NCI-H1436 treated with DMSO at 0.1 percent for 48 hours (cell line): ENCODE data around the gene PDE4D.
"Not testable (repeated sequence)": the region's sequence is repeated elsewhere in the genome, so short reads cannot be mapped to it uniquely, and the experiment has no call there.

Experiments used
- DNase-seq: peaks from one replicate; lab custom pipeline; 2025; lab: John Stamatoyannopoulos, UW

The PDE4D gene

DNA sequence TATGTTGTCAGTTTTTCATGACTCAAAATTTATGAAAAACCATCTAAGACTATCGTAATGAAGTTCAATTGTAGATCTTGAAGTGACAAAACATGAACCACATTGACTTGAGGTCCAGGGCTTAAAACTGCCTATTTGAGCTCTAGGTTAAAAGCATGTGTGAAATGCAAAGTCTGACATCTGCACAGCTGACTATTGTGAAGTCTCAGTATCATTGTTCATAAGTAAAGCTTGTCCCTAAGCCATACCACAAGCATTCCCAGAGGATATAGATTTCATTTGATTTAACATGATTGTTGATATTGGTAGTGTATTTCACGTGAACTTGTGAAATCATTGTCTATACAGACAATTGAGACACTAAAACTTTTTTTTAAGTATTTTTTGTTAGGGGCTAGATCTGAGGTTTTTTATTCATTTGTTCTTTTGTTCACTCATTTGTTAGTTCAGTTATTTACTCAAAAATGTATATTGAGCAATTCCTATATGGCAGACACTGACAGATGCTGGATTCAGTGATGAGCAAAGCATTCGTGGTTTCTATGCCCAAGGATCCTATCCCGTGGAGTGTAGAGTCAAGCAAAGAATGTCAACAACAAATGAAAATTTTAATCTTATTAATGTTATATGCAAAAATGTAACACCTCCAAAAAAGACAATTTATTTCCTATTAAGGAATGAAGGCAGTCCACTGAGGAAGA, 825.4 kb downstream of the PDE4D start:
- DNase-seq, result no peak

DNA sequence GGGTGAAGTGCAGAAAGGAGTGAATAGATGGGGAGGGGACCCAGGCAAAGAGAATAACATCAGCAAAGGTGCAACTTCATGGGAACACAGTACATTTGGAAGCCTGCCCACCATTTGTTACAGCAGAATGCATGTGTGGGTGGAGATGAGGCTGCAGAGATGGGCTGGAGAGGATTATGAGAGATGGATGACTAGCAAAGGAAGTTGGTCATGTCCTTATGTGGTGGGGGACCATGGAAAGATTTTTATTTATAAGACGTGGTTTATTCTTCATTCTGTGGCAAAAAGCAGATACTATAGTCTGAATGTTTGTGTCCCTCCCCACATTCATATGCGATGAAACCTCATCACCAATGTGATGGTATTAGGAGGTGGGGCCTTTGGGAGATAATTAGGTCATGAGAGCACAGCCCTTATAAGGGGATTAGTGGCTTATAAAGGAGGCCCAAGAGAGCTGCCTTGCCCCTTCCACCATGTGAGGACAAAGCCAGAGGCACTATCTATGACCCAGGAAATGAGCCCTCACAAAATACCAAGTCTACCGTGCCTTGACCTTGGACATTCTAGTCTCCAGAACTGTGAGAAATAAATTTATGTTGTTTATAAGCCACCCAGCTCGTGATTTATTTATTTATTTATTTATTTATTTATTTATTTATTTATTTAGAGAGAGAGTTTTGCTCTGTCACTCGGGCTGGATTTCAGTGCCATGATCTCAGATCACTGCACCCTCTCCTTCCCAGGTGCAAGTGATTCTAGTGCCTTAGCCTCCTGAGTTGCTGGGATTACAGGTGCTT, 827.0 kb downstream of the PDE4D start:
- DNase-seq, result no peak

DNA sequence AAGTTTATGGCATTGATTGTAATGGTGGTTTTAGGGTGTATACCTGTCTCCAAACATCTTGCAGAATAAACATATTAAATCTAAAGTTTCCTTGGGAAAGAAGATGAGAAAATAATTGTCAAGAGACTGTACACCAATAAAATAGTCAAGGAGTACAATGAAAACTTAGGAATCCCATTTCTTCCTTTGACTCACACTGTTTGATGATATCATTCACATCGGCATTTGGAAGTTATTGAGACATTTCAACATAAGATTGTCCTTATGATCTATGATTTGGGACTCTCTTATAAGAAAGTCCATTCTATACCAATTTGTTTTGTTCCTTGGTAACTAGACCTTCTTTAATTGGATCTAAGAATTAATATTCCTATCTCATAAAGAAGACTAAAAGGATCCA, 828.0 kb downstream of the PDE4D start:
- no peak for DNase-seq

DNA sequence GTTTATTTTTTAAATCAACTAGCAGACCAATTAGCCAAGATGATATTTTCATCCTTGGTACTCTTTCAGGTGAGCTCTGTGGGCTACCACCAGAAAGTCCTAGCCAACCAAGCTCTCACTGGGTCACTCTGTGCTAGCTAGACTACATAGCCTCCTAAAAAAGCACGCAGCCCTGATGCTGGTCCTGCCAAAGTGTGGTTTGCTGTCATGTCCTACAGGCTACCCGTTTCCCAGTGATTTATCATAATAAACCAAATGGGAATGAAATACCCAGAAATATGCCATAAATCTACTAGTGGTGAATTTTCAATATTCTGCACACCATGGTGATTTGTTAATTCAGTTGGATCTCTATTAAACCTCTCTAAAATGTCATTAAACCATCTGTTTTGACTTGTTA, 829.2 kb downstream of the PDE4D start:
- DNase-seq, result no peak

DNA sequence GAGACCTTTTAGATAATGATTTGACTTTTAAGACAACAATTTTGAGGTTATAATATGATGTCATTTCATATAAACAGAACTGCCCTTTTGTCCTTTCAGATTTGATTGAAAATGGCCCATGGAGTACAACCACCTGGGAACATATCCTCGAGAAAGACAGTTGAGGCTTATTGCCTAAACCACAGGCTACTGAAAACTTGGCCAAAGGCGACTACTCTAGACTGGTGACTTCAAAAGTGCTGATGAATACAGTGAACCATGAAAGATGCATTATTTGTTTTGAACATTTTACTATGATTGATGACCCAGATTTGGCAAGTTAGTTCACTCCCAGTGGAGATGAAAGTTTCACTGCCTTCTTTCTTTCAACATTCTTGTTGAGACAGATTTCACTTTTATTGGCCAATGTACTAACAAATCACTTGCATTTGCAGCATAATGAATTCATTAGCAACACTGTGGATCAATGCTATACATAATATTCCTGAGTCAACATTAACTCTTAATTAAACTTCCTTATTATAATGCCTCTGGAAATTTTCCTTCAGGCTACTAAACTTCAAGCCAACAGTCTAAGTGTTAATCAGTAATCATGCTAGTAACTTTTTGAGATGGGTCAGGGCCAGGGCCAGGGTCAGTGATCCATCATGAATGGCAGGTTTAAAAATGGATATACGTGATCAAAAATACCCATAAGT, 830.4 kb downstream of the PDE4D start:
- DNase-seq, result no peak

DNA sequence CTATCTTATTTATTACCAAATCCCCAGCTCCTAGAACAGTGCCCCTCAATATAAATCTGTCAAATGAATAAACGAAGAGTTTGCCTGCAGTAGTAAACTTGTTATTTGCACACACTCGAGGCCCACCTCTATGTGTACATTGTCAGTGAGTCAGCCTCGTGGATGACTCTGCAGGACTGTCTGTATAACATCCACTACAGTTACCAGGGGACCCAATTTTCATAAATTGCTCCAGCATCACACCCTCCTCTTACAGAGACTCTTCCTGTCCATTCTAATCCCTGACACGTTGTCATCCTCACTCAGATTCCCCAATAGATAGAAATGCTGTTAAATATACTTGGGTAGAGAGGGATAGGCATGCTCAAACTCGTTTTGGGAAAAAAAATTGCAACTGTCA, 832.1 kb downstream of the PDE4D start:
- DNase-seq, result no peak

DNA sequence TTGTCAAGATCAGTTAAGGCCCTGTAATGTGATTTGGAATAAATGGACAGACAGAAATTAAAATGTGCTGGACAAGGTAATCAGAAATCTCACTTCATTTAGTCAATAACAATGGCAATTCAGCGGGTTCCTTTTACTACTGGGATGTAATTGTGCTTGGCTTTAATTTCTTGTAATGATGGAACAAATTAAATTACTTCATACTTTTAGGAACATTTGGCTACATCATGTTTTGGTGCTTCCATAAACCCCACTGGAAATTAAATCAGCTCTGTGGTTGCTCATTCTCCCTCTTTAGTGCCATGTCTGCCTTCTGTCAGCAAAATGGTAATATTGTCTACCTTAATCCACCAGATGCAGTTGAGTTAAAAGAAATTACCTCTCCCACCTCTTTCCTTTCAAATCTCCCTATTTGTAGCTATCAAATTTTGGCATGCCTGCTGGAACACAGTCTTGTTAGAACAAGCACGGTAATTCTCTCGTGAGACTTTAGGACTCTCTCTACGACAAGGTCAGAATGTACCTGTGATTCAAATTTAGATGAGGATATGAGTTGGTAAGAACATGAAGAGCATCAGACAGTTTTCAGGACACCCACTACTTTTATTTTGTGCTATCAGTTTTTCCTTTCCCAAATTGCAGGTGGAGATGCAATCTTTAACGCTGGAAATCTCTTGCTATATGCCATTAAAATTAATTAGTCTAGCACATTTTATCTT, 834.4 kb downstream of the PDE4D start:
- no peak for DNase-seq

DNA sequence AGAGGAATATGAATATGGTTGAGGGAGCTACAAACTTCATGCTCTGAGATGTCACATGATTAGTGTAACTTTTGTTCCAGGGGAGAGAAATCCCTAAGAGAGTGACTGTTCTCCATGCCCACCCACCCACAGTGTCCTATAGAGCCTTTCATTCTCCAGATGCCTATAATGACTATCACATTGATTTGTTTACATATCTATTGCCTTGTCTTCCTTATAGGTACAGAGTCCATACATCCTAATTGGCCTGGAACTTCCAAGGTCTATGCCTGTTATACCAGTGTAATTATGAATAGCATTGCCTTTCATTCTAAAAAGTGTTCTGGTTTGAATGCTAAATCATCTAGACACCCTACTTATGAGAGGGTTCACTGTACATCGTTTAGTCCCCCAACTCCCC, 835.3 kb downstream of the PDE4D start:
- no peak for DNase-seq

DNA sequence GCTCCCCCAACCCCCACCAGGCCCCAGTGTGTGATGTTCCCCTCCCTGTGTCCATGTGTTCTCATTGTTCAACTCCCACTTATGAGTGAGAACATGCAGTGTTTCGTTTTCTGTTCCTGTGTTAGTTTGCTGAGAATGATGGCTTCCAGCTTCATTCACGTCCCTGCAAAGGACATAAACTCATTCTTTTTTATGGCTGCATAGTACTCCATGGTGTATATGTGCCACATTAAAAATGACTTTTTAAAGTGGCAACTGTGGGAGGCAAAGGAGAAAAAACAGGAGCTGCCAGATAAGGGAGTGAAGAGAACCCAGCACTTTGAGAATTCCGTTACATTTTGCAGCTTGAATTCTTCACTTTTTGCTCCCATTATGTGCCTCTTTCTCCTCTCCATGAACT, 836.9 kb downstream of the PDE4D start:
- not testable (repeated sequence) for DNase-seq

DNA sequence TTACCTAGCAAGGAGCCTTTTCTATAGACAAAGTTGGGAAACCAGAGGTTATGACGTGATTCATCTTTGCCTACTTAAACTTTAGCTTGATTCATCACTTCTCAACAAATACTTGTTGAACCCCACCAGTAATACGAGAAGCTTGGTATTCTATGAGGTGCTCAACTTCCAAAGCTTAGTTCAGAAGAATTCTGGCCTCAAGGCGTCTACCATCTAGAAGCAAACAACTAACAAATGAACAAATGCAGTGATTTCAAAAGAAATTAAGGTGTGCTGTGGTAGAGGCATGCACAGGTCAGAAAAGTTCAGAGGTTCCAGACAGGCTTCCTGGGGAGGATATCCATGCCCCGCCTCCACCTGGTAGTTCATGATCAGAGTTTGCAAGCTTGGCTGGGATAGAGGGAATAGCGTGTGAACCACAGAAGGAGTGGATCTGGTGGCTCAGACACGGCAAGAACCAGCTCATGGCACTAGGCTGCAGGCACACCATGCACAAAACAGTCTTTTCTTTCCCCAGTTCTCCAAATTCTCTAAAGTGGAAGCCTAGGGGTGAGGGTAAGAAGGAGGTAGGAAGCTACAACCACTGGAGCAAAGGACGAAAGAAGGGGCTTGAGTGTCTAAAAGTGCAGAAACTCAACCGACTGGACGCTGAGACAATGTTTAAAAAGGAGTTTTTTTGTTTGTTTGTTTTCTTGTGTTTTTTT, 837.6 kb downstream of the PDE4D start:
- no peak for DNase-seq

DNA sequence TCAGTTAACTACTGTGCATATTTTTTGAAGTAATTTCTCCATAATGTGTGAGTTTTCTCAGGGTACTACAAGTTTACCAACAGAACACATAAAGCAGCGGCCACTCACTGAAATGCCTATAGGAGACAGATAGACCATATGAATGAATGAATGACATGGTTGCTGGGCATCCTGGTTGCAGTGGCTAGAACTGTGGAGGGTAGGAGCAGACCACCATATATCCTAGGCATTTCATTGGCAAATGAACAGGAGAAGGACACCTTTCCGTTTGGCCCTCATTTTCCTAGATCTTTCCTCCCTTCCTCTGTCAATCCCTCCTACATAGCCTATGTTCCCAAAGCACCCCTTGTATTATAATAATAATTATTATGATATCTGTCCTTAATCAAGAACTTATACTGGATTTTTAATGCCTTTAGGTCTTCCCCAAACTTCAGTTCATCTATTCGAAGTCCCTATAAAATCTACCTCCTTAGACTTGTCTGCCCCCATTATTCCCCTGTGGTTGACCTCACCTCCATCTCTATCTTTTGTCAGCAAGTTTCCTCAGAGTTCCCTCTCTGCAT, 838.5 kb downstream of the PDE4D start:
- no peak for DNase-seq

DNA sequence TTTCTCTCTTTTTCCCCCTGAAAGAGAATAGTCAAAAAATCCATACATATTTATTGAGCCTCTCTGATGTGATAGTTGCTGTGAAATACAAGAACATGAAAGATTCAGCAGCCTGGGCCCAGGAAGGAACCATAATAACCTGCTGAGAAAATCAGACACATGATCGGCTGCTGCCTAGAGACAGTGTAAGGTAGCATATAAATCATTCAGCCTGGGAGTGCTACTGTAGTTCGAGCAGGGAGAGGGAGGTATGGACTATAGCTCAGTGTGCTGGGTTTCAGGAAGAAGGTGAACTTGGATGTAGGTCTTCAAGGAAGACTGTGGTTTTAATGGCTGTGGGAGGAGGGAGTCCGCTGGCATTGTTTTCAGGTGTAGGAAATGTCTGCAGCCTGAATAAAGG, 841.6 kb downstream of the PDE4D start:
- no peak for DNase-seq

DNA sequence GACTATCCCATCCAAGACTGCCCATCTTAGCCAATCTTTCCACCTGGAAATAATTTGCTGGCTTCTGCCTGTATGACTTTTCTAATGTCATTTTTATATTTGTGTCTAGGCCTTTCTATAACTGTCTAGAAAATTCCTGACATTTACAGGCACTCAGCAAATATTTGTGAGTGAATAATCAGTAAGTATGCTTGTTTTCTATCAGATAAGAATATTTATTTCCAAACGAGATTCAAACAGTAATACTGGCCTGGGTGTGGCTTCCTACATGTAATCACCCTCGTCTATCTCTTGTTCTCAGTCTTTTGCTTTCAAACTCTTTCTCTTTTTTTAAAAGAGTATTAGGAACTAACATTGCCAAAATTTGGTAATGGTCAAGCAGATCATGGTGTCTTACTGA, 844.4 kb downstream of the PDE4D start:
- no peak for DNase-seq

DNA sequence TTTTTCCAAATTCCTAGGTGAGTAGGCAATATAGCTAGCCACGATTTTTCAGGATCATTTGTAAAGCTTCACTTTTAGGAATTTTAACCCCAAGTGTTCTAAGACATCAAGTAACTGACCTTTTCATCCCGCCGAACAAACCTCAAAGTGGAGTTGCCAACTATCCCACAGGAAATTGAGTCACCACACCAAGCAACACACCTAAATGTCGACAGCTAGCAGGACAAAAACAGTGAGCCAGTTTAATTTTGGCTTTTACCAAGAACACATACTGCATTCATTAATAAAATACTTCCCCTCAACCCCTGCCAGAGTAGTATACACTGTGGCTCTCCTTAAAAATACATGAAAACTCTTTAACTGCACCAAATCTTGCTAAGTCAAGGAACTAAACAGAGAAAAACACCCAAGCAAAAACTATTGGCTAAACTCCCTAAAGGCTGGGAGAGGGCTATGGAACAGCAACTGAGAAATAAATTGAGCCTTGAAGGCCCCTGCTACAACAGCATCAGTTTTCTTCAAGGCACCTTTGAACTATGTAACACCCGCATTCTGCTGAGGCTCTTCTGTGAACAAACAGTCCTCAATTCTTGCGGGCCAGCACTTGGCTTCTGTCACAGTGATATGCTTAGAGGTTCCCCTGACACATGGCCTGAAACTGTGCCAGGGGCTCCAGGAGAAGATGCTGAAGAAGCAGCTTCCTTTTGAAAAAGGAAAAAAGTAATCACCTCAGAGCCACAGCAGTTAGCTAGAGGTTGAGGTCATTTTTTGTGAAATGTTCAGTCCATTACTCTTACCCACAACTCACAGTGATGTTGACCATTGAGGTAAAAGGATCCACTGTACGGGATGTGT, 851.1 kb downstream of the PDE4D start:
- no peak for DNase-seq

DNA sequence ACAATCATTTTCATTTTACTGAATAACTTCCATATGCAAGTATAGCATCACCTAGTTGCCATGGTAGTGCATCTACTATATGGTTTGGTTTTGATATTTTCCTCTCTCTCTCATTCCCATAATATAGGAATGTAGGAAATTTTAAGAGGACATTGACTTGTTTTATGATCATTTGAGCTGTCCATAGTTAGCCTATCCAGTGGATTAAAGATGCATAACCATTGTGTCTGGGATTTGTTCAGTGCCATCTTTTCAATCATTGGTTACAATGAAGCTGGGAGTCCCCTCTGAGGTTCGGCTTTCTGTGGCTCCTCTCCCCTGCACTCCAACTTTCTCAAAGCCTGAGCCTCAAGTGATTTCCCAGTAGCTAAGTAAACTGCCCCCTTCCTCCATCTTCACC, 852.2 kb downstream of the PDE4D start:
- DNase-seq, result no peak

DNA sequence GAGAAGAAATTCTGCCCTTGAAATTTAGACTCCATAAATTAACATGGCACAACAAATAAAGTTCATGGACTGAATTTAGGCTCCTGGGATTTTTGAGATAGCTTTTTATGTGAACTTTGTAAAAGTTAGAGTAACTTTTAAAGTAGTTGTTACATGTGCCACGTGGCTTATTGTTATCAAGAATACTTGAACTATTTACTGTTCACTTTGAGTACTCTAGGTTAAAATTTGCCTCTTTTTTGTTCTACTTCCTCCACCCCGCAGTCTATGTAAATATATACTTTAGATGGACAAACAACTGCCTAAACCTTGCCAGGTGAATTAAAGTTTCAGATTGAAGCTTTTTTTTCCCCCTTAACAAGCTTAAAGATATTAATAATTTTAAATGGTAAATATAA, 852.7 kb downstream of the PDE4D start:
- no peak for DNase-seq

DNA sequence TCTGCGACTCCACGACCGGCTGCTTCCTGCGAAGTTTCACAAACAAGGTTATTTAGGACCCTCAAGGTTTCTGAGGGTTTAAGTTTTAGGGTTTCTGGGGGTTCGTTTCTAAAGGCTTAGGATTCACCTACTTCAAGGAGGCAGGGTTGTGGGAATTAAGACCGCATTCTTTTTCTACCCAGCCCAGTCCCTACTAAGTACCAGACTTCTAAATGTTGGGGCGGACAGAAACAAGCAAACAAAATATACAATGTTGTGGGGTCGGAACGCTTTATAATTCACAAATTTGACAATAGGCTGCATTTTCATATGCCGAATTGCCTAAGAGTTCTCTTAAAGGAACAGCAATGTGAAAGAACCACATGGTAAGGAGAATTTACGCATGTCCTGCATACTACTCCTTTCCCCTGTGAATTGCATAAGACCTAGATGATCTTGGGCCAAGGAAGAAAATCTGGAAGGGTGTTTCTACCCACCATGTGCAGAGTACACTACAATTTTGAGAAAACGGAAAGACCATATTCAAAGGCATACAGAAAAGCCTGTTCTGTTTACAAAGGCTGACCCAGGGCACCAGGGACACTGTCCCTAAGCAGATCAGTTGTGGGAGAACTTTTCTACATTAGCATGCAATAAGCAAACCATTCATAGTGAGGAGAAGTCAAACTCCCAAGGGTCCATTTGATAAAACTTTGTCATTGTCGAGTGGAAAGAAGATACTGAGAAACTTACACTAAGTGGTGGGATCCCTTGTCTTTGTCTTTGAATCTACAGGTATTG, 853.3 kb downstream of the PDE4D start:
- no peak for DNase-seq

DNA sequence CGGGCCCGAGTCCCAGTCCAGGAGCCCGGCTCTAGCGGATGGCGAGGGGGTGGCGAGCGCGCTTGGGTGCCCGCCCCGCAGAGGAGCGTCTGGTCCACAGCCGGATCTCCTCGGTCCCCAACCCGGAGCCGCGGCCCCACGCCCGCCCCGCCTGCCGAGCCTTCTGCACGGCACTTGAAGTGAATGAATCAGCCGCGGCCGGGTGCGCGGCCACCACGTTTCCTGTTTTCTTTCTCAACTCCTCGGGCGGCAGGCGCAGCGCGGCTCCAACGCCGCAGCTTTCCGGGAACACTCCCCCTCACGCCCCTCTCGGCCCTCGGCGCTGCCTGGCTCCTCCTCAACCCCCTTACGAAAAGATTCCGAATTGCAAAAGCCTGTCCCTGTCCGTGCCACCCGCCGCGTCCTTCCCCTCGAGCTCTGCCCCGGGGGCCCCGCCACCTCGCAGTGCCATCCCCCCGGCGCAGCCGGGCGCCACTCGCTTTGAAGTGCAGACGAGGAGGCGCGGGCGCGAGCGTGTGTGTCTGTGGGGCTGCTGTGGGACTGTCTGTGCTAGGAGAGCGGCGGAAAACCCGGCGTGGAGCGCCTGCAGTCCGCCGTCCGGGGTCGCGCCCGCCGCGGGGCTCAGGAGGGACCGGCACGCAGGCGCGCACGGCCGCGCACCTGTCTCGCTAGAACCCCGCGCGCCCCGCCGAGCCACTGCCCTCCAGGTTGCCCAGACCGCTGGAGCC, 854.1 kb downstream of the PDE4D start:
- DNase-seq, result no peak

DNA sequence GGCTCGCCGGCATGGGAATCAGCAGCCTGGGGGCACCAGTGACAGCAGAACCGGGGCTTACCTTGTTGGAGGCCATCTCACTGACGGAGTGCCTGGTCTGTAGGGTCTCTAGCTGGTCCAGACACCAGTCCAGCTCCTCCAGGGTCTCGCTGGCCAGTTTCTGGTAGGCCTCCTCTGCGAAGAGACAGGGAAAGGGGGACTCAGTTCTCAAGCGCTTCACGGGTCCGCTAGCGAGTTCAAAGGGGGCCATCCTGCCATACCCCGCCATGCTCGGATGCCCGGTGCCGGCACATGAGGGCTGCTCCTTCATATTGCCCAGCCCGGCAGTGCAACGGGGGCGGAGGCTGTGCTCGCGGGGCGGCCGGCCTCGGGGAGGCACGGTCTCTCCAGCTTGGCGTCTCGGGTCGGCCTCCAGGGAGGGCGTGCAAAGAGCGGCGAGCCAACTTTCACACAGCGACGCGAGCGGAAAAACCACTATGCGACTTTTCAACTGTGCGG, 854.7 kb downstream of the PDE4D start:
- DNase-seq, result no peak
